Measurements from ENCODE around the gene LGALS4.
A peak's percentile ranks its signal among the peaks of the same experiment; 100 is the strongest.
"Not testable (repeated sequence)": the region's sequence is repeated elsewhere in the genome, so short reads cannot be mapped to it uniquely, and the experiment has no call there.

Gene LGALS4

DNA sequence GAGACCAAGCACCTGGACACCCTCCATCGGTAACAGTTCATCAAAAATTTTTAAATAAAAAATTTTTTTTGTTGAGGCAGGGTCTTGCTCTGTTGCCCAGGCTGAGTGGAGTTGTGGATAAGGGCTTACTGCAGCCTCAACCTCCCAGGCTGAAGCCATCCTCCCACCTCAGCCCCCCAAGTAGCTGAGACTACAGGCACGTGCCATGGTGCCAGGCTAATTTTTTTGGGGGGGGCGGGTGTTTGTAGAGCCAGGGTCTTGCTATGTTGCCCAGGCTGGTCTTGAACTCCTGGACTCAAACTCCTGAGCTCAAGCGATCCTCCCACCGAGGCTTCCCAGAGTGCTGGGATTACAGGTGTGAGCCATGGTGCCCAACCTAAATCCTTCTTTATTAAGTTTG lies 19.1 kb downstream of the LGALS4 start:
- no peak for DNase-seq

DNA sequence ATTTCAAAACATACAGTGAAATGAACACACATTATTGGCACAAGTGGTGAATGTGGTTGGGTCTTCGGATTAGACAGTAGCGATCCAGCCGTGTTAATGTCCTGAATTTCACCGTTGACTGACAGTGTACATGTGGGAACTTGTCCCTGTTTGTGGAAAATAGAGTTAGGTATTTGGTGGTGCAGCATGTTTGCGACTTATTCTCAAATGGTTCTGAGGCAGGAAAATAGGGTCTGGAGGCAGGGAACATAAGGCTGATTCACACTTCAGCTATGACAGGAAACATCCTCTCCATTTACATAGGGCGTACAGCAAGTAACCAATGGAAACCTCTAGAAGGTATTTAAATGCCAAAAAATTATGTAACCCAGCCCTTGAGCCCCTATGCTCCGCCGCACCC lies 19.6 kb downstream of the LGALS4 start:
- DNase-seq: no peak

DNA sequence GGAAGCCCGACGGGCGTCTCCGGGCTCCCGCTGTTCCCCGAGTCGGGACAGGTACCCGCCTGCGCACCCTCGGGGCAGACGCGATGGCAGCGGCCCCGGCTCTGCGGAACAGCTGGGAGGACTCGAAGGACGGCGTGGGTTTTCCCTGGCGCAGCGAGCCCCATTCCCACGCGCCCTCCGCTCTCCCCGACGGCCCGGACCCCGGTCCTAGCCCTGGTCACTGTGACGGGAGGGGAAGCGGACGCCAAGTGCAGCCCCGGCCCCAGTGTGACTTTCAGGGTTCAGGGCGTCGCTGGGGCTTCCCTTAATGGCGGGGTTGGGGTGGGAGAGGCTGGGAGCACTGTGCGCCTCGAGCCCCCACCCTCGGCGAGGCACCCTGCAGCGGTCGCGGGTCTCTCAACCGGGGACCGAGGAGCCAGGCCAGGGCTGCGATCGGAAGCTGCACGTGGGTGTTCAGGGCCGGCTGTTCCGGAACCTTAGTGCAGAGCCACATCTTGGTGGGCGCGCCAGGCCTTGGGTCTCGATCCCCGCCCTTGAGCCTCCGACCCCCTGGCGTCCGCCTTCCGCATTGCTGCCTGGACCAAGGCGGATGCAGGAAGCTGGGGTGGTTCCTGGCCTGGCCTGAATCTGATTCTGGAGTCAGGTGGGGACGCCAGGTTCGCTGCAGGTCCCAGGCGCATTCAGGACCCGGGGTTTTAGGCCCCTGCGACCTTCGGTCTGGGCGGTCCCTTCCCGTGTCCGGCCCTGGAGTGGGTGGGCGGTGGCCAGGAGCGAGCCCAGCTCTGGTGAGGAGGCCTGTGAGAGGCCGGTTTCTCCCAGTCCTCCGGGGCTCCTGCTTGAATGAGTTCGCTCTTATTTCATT lies 20.3 kb downstream of the LGALS4 start:
- peak; percentile 25 for DNase-seq

DNA sequence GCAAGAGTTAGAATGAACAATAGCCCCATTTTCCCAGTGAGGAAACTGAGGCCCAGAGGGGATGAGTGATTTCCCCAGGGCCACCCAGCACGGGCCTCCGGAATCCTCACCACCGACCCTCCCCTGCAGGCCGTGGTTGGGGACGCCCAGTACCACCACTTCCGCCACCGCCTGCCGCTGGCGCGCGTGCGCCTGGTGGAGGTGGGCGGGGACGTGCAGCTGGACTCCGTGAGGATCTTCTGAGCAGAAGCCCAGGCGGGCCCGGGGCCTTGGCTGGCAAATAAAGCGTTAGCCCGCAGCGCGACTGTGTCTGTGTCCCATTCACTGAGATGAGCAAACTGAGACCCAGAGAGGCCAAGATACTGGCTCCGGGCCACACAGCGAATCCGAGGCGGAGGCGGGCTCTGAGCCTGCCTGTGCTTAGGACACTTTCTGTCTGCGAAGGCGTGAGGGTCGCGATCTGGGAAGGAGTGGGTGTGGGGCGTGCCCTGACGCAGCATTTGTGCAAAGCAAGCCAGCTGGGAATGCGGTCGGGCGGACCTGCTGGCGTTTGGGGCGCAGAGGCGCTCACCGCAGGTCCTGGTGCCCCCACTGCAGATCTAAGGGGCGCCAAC lies 21.2 kb downstream of the LGALS4 start:
- DNase-seq: not testable (repeated sequence)

DNA sequence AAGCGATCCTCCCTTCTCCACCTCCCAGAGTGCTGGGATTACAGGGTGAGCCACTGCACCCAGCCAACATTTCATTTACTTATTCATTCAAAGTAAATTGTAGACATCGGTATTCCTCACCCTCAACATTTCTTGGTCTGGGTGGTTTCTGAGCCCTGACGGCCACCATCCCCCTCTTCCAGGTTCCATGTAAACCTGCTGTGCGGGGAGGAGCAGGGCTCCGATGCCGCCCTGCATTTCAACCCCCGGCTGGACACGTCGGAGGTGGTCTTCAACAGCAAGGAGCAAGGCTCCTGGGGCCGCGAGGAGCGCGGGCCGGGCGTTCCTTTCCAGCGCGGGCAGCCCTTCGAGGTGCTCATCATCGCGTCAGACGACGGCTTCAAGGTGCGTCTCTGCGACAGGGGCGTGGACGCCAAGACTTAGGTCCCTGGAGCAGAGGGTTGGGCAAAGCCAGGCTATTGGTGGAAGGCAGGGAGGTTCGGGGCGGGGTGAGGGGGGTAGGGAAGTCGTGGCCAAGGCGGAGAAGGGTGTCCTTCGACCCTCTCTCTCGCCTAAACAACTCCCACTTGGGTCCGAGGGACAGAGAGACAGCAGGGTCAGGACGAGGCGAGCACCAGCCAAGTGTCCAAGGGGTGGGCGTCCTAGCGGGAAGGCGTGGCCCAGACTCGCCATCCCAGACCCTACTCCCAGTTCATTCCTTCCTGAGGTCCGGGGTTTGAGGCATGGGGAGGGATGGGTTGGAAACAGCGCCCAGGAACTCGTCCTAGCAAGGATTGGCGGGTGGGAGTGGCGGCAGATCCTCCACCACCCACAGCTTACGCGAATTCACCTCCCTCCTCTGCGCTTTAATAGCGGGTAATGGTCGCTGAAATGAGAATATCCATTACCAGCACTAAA lies 22.0 kb downstream of the LGALS4 start:
- not testable (repeated sequence) for DNase-seq

DNA sequence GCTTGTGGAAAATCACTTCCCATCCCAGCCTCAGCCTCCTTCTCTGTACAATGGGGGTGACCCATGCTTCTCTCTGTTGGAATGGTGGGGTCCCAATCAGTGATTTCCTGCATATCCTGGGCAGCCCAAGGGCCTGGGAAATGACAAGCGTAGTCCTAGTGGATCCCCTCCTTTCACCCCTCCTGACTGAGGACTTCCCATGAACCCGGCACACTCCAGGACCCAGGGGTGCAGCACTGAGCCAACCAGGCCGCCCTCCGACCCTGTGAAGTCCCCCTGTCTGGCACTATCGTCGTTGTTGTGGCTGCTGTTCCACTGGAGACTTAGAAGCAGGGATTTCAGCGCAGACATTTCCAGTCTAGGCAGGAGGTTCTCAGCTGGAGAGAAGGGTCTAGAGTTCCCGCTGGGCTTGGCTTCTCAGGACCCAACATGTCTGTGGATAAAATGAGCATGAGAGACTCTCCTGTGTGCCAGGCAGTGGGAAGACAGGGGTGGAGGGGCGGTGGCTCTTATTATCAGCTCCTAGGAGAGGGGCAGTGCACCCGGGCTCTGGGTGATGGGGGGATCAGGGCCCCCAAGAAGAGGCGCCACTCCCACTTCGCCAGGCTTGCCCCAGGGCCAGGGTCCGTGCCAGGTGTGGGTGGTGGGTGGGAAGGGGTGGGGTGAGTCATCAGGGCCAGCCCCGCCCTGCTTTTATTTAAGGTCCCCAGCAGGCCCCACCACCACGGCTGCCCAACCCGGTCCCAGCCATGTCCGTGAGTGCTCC lies 24.1 kb downstream of the LGALS4 start, which contains the start of gene LGALS7B:
TSS of gene LGALS7B (plus strand) at position 723 of the 766 bp plus-strand sequence. CDS start at position 750, 27 bp downstream.
- DNase-seq: no peak

DNA sequence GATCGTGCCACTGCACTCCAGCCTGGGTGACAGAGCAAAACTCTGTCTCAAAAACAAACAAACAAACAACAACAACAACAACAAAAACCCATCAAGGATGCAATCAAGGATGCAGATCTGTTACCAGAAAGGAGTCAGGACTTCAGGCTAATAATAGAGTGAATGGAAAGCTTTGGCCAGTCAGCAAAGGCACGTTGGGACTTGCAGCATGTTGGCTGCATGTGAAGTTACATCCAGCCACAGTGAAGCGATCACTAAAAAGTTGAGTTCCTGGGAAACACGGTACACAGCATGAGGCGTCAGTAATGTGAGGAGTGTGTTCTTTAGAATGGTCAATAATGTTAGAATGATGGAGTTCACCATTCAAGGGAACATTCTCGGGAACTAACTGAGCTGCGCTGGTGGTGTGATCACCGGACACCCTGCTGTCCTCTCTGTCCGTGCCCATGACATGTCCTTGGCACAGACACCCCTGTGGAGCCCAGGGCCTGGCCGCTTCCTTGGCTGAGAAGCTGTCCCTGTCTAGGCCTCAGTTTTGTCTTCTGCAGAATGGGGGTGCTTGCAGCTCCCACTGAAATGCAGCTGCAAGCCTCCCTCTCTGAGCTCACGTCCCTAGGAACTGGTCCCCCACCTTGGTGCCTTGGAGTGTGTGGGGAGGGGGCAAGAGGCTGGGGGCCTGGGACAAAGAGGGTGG lies 26.0 kb downstream of the LGALS4 start:
- DNase-seq: no peak

DNA sequence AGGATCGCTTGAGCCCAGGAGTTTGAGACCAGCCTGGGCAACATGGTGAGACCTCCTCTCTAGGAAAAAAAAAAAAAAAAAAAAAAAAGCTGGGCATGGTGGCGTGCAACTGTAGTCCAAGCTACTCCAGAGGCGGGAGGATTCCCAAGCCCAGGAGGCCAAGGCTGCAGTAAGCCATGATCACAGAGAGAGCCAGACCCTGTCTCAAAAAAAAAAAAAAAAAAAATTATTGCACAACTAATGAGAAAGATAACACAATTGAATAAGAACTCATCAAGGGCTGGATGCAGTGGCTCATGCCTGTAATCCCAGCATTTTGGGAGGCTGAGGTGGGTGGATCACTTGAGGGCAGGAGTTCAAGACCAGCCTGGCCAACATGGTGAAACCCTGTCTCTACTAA lies 26.7 kb downstream of the LGALS4 start:
- not testable (repeated sequence) for DNase-seq

DNA sequence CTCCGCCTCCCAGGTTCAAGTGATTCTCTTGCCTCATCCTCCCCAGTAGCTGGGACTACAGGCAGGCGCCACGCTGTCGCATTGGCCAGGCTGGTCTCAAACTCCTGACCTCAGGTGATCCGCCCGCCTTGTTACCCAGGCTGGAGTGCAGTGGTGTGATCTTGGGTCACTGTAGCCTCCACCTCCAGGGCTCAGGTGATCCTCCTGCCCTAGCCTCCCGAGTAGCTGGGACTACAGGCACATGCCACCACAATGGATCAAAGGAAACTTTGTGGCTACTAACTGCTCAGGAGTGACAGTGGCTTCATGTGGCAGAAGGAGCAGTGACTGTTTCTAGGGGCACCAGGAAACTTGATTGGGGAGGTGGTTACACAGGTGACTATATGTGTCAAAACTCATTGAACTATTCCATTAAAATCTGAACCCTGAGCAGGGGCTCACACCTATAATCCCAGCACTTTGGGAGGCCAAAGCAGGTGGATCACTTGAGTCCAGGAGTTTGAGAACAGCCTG lies 27.5 kb downstream of the LGALS4 start:
- no peak for DNase-seq

DNA sequence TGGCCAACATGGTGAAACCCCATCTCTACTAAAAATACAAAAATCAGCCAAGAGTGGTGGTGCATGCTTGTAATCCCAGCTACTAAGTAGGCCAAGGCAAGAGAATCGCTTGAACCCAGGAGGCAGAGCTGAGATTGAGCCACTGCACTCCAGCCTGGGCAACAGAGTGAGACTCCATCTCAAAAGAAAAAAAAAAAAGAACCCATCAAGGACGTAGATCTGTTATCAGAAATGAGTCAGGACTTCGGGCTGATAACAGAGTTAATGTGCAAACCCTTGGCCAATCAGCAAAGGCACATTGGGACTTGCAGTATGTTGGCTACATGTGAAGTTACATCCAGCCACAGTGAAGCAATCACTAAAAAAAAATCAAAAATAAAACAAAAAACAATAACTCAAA lies 28.5 kb downstream of the LGALS4 start:
- DNase-seq: no peak

DNA sequence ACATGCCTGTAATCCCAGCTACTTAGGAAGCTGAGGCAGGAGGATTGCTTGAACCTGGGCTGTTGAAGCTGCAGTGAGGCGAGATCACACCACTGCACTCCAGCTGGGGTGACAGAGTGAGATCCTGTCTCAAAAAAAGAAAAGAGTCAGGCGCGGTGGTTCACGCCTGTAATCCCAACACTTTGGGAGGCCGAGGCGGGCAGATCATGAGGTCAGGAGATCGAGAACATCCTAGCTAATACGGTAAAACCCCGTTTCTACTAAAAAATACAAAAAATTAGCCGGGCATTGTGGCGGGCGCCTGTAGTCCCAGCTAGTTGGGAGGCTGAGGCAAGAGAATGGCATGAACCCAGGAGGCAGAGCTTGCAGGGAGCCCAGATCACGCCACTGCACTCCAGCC lies 30.5 kb downstream of the LGALS4 start:
- DNase-seq: not testable (repeated sequence)

DNA sequence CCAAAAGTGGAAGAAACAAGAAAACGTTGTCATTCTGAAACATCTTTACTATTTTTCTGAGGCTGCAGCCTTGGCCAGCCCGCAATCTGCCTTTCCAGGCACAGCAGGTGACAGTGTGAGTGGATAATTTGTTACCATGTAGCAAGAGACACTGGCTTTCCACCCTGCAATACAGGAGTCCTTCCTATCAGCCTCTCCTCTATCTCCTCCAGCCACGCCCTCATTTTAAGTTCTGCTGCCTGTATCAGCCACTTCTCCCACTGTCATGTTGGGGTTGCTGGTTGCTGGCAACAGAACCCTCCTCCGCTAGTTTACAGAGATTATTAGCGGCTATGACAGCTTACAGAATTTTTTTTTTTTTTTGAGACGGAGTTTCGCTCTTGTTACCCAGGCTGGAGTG lies 31.7 kb downstream of the LGALS4 start:
- DNase-seq: no peak

DNA sequence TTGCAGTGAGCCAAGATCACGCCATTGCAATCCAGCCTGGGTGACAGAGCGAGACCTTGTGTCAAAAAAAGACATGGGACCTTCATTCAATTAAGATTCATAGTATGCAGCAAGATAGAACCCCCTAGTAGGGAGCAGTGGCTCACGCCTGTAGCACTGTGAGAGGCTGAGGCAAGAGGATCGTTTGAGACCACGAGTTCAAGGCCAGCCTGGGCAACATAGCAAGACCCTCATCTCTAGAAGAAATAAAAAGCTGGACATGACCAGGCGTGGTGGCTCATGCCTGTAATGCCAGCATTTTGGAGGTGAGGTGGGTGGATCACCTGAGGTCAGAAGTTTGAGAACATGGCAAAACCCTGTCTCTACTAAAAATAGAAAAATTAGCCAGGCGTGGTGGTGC lies 32.3 kb downstream of the LGALS4 start:
- no peak for DNase-seq

DNA sequence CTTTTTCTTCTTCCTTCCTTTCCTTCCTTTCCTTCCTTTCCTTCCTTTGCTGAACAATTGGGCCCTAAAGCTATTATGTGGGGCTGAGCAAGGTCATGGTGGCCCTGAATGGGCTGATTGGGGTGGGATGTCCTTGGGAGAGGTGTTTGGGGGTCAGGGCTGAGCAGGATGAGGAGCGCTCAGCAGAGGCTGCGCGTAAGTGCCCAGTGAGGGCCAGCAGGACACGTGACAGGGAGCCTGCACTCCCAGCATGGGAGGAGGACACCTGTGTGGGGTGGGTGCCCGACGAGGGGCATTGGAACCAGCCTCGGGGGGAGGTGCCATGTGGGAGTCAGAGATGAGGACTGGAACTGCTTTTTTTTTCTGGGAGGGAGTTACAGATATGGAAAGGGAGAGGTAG lies 34.0 kb downstream of the LGALS4 start:
- no peak for DNase-seq

DNA sequence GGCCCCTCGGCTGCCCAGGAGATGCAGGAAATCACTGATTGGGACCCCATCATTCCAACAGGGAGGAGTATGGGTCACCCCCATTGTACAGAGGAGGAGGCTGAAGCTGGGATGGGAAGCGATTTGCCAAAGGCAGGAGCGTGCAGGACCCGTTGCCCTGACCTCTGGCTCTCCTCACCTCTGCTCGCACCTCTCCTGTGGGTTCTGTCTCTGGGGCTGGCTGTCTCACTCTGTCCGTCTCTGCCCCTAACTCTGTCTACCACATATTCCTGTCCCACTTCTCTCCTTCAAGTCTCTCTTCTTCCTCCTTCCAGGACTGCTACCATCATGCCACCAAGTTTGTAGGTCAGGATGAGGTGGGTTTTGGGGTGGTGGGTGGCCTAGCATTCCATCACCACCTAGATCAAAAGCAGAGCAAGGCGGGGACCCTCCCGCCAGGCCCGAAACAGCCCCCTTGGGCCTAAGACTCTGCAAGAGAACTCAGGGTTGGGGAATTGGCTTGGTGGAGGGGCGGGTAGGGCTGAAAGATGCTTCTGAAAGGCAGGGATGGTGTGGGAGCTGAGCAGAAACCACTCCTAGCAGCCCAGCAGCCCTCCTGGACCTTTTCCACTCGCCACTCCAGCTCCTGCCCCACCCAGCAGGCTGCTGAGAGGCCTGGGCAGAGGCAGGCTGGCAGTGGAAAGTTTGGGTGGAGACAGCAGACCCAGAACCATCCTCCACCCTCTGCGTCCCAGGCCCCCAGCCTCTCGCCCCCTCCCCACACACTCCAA lies 38.4 kb downstream of the LGALS4 start:
- DNase-seq: no peak

DNA sequence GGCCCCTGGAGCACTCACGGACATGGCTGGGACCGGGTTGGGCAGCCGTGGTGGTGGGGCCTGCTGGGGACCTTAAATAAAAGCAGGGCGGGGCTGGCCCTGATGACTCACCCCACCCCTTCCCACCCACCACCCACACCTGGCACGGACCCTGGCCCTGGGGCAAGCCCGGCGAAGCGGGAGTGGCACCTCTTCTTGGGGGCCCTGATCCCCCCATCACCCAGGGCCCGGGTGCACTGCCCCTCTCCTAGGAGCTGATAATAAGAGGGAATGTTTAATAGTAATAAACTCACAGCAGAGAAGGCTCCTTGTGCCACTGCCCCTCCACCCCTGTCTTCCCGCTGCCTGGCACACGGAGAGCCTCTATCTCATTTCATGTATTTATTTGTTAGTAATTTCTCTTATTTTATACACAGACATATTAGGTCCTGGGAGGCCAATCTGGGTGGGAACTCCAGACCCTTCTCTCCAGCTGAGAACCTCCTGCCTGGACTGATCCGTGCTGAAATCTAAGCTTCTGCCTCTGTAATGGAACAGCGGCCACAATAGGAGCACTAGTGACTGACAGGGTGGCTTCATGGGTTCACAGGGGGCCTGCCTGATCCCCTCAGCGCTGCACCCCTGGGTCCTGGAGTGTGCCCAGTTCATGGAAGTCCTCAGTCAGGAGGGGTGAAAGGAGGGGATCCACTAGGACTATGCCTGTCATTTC lies 39.1 kb downstream of the LGALS4 start, which contains the start of gene LGALS7:
TSS of gene LGALS7 (minus strand) at position 49 of the 709 bp plus-strand sequence. CDS start at position 24, 25 bp downstream.
- DNase-seq: no peak

DNA sequence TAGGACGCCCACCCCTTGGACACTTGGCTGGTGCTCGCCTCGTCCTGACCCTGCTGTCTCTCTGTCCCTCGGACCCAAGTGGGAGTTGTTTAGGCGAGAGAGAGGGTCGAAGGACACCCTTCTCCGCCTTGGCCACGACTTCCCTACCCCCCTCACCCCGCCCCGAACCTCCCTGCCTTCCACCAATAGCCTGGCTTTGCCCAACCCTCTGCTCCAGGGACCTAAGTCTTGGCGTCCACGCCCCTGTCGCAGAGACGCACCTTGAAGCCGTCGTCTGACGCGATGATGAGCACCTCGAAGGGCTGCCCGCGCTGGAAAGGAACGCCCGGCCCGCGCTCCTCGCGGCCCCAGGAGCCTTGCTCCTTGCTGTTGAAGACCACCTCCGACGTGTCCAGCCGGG lies 41.2 kb downstream of the LGALS4 start:
- not testable (repeated sequence) for DNase-seq

DNA sequence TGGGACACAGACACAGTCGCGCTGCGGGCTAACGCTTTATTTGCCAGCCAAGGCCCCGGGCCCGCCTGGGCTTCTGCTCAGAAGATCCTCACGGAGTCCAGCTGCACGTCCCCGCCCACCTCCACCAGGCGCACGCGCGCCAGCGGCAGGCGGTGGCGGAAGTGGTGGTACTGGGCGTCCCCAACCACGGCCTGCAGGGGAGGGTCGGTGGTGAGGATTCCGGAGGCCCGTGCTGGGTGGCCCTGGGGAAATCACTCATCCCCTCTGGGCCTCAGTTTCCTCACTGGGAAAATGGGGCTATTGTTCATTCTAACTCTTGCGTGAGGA lies 41.8 kb downstream of the LGALS4 start:
- not testable (repeated sequence) for DNase-seq

DNA sequence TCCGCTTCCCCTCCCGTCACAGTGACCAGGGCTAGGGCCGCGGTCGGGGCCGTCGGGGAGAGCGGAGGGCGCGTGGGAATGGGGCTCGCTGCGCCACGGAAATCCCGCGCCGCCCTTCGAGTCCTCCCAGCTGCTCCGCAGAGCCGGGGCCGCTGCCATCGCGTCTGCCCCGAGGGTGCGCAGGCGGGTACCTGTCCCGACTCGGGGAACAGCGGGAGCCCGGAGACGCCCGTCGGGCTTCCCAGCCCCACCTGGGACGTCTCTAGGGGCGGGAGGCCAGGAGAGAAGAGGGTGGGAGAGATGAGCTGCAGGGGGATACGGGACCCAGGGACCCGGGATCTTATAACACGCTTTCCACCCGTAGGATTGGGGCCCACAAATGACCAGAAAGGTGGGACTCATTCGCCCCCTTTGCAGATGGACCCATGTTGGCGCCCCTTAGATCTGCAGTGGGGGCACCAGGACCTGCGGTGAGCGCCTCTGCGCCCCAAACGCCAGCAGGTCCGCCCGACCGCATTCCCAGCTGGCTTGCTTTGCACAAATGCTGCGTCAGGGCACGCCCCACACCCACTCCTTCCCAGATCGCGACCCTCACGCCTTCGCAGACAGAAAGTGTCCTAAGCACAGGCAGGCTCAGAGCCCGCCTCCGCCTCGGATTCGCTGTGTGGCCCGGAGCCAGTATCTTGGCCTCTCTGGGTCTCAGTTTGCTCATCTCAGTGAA lies 42.4 kb downstream of the LGALS4 start:
- not testable (repeated sequence) for DNase-seq
